Measurements from ENCODE around the gene CNTNAP5. TPM values are rescaled to one million over a fixed set of nuclear protein-coding genes. Genes with fewer than 3 reads are reported as not detected.

The CNTNAP5 gene
- total and polyA plus RNA-seq, 2 of the 8 experiments (the other 6 are each of a cell fraction or from before 2014, with no cell fraction given) = 0.11 to 0.76 TPM

DNA sequence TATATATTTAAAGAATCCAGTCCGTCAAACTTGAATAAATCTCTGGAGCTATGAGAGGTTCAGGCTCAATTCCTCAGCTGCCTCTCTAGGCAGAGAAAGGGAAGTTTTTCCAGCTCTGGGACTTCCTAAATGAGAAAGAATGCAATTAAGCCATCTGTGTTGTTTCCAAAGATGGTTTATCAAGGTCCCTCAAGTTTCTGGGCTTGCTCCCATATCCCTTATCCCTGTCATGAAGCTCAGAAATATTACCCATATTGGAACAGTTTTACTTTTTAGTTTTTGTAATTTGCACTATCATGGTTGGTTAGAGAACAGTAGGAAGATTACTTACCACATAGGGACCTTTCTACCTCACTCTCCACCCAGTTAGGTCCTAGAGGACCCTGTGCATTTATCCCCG is 1.4 kb downstream of the CNTNAP5 start:
- no peak overlapping the region for H2AFZ ChIP-seq (ENCODE audit: low read length)
- H3K14ac ChIP-seq (ENCODE audit: insufficient read length) = no peak overlapping the region
- H3K9ac ChIP-seq (replicated peaks in 1 of 4; ENCODE audit: extremely low read depth in 1 of 4, low read depth in 3 of 4, low read length in 3 of 4) = no peak overlapping the region
- no peak overlapping the region for H3K23ac ChIP-seq (ENCODE audit: insufficient read length)
- no peak overlapping the region for H2BK12ac ChIP-seq (ENCODE audit: low read depth, low read length)
- H4K91ac ChIP-seq (replicated peaks; ENCODE audit: insufficient read length, low read length) = no peak overlapping the region
- no peak overlapping the region for H3K18ac ChIP-seq (ENCODE audit: extremely low read depth, low read length)
- no peaks in the 10 kb centered on the region for H3K9me3 ChIP-seq (ENCODE audit: insufficient read depth in 2 of 2, low read depth in 1 of 2, low read length in 1 of 2)
- DNase-seq (ENCODE audit: low read depth in 1 of 2, low spot score in 2 of 2) (no peak), FAIRE-seq (no peak)
- no peak overlapping the region for H4K8ac ChIP-seq (ENCODE audit: extremely low read depth, insufficient read depth, low read length)
- H2BK5ac ChIP-seq (ENCODE audit: low read depth, low read length) = no peak overlapping the region
- no peaks in the 10 kb centered on the region for H3K79me1 ChIP-seq (ENCODE audit: low read depth, low read length)
- no peaks in the 10 kb centered on the region for H4K20me1 ChIP-seq (replicated peaks in 1 of 2; ENCODE audit: control insufficient read depth in 1 of 2, insufficient read depth in 2 of 2, low read length in 2 of 2)
- H2BK15ac ChIP-seq (ENCODE audit: low read length) = no peak overlapping the region
- ChIA-PET CTCF (ENCODE audit: partially characterized antibody) (interaction anchor here (0.9 to 5.0 kb wide), 18 partner anchors 9 to 783 kb away, joined by 3 to 23 read pairs (median 3); no protein-coding TSS in a partner anchor), POLR2A (ENCODE audit: partially characterized antibody) (no interaction called here)
- H3K4me1 ChIP-seq (replicated peaks in 1 of 4; ENCODE audit: control insufficient read depth in 3 of 4, insufficient read depth in 4 of 4, low read length in 3 of 4) = peaks cover 0 to 7% (median 2%) of the 10 kb centered on the region in 4 experiments; a peak in 2 of 7 replicates
- H4K5ac ChIP-seq (ENCODE audit: insufficient read length, low read depth, low read length) = no peak overlapping the region
- H3K36me3 ChIP-seq (ENCODE audit: control insufficient read depth in 2 of 4, insufficient read depth in 4 of 4, low read length in 3 of 4) = no peaks in the 10 kb centered on the region
- no peak overlapping the region for H2BK20ac ChIP-seq (ENCODE audit: low read length)
- peaks cover 12% of the 10 kb centered on the region for H3K23me2 ChIP-seq (ENCODE audit: low read depth, low read length)
- no peak overlapping the region for H3K4ac ChIP-seq (replicated peaks; ENCODE audit: insufficient read length, low read depth, low read length)
- H3K27me3 ChIP-seq (replicated peaks in 1 of 4; ENCODE audit: control insufficient read depth in 3 of 4, extremely low read depth in 1 of 4, insufficient read depth in 3 of 4, low read length in 3 of 4) = peaks cover 16 to 34% (median 29%) of the 10 kb centered on the region in 4 experiments
- H3K4me3 ChIP-seq (ENCODE audit: extremely low read depth in 1 of 4, insufficient read depth in 2 of 4, low read depth in 3 of 4, low read length in 4 of 4) = no peak overlapping the region
- no peak overlapping the region for H2BK120ac ChIP-seq (replicated peaks; ENCODE audit: low read depth, low read length)
- H2AK5ac ChIP-seq (ENCODE audit: low read depth, low read length) = no peak overlapping the region
- no peak overlapping the region for H3K27ac ChIP-seq (ENCODE audit: low read depth, low read length)
- TF ChIP-seq FOSL1 (IDR thresholded peaks at IDR 0.05; ENCODE audit: insufficient read depth, low read depth, low read length) = no peak
- TF ChIP-seq, protein P1, sequence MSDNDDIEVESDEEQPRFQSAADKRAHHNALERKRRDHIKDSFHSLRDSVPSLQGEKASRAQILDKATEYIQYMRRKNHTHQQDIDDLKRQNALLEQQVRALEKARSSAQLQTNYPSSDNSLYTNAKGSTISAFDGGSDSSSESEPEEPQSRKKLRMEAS (IDR thresholded peaks at IDR 0.05) = no peak
- no peak for TF ChIP-seq MAFK (IDR thresholded peaks at IDR 0.05; ENCODE audit: low read depth, low read length)
- no peak for TF ChIP-seq POLR2A (IDR thresholded peaks at IDR 0.05; ENCODE audit: control extremely low read depth in 1 of 2, low read depth in 2 of 2, low read length in 2 of 2)
- no peak for TF ChIP-seq HDAC2 (IDR thresholded peaks at IDR 0.05; ENCODE audit: borderline replicate concordance in 1 of 2, low read depth in 2 of 2, low read length in 2 of 2)
- no peak for TF ChIP-seq PHF8 (conservative IDR thresholded peaks at IDR 0.05; ENCODE audit: low read depth, low read length)
- TF ChIP-seq EGR1 (IDR thresholded peaks at IDR 0.05; ENCODE audit: borderline replicate concordance, low read depth, low read length) = no peak
- no peaks in the 10 kb centered on the region for H3K79me2 ChIP-seq (ENCODE audit: control insufficient read depth in 1 of 2, insufficient read depth in 2 of 2, low read length in 2 of 2)
- H3K4me2 ChIP-seq (ENCODE audit: insufficient read depth in 1 of 2, low read depth in 2 of 2, low read length in 2 of 2) = peak overlapping the region in 1 of 2 experiments; percentile 85; a peak in 1 of 4 replicates
- H3K56ac ChIP-seq (replicated peaks; ENCODE audit: insufficient read length, low read depth, low read length) = no peak overlapping the region
- 93% methylated on average over 2 of the region's 2 CpGs; no CpG with 5 or more reads in 1 of the 2 experiments for WGBS, 2 experiments (ENCODE audit: extremely low coverage in 1 of 2, insufficient coverage in 1 of 2, insufficient read length in 1 of 2, insufficient replicate concordance in 2 of 2, low coverage in 1 of 2, low lambda C conversion rate in 2 of 2, missing lambda C conversion rate in 1 of 2)

Data from H1 (cell line).